H1 (cell line): ENCODE results near the gene PSMC3. TPM values are rescaled to one million over a fixed set of nuclear protein-coding genes. Genes with fewer than 3 reads are reported as not detected.

ENCODE experiments used
- CTCF ChIA-PET: fragments of 300-600 bp; sonication (Branson Sonifier 250); formaldehyde crosslinking; loops from one replicate; lab custom pipeline; 2021; ENCODE audit not compliant: partially characterized antibody; lab: Charles Lee
- POLR2A ChIA-PET: fragments of 300-600 bp; sonication (Branson Sonifier 250); formaldehyde crosslinking; loops from one replicate; lab custom pipeline; 2021; ENCODE audit warnings: inconsistent platforms; ENCODE audit not compliant: partially characterized antibody; lab: Charles Lee
- DNase-seq, 2 experiments: peaks; one replicate each; pipeline versions ENCODE4 v3.0.0 to v3.0.0-alpha.2; 2010 to 2022; ENCODE audit warnings: low spot score in 2 of 2, low read depth in 1 of 2, mixed read lengths in 1 of 2
- FAIRE-seq: peaks from 2 replicates; lab custom pipeline; 2011; peaks lifted over from hg19 to GRCh38; lab: Jason Lieb, UNC
- H2AFZ ChIP-seq: 2 replicates; pipeline ENCODE4 v1.8.1; 2012; ENCODE audit warnings: low read length, inconsistent platforms
- H2AK5ac ChIP-seq: 2 replicates; pipeline ENCODE4 v1.6.1; 2013; ENCODE audit warnings: low read depth, low read length
- H2BK120ac ChIP-seq: replicated peaks from 2 replicates; pipeline ENCODE3; 2013; ENCODE audit warnings: low read depth, low read length, inconsistent platforms
- H2BK12ac ChIP-seq: 2 replicates; pipeline ENCODE4 v1.6.1; 2013; ENCODE audit warnings: low read depth, low read length
- H2BK15ac ChIP-seq: 2 replicates; pipeline ENCODE4 v1.6.1; 2013; ENCODE audit warnings: low read length
- H2BK20ac ChIP-seq: 2 replicates; pipeline ENCODE4 v1.6.1; 2013; ENCODE audit warnings: low read length
- H2BK5ac ChIP-seq: 2 replicates; pipeline ENCODE4 v1.6.1; 2013; ENCODE audit warnings: low read depth, low read length
- H3K14ac ChIP-seq: 2 replicates; pipeline ENCODE4 v1.6.1; 2013; ENCODE audit warnings: inconsistent platforms; ENCODE audit not compliant: insufficient read length
- H3K18ac ChIP-seq: 2 replicates; pipeline ENCODE4 v1.6.1; 2013; ENCODE audit warnings: low read length; ENCODE audit errors: extremely low read depth
- H3K23ac ChIP-seq: 2 replicates; pipeline ENCODE4 v1.6.1; 2013; ENCODE audit warnings: inconsistent platforms; ENCODE audit not compliant: insufficient read length
- H3K23me2 ChIP-seq: 2 replicates; pipeline ENCODE4 v1.6.1; 2013; ENCODE audit warnings: low read depth, low read length
- H3K27ac ChIP-seq: 2 replicates; pipeline ENCODE4 v1.6.1; 2011; ENCODE audit warnings: low read depth, low read length, inconsistent platforms
- H3K27me3 ChIP-seq, 4 experiments: replicated peaks in 1 of 4; 1 replicate in 1 of 4; 2 replicates in 3 of 4; pipeline versions ENCODE4 v1.6.1 to v1.8.1; 2011 to 2013; ENCODE audit warnings: low read length in 3 of 4, mild to moderate bottlenecking in 3 of 4, inconsistent platforms in 2 of 4, mixed read lengths in 2 of 4, moderate library complexity in 1 of 4; ENCODE audit not compliant: control insufficient read depth in 3 of 4, insufficient read depth in 3 of 4; ENCODE audit errors: extremely low read depth in 1 of 4
- H3K36me3 ChIP-seq, 4 experiments: 2 replicates each; pipeline versions ENCODE4 v1.6.1 to v1.8.1; 2011 to 2013; ENCODE audit warnings: mild to moderate bottlenecking in 4 of 4, low read length in 3 of 4, moderate library complexity in 2 of 4, control low read depth in 1 of 4, inconsistent platforms in 1 of 4; ENCODE audit not compliant: insufficient read depth in 4 of 4, control insufficient read depth in 2 of 4
- H3K4ac ChIP-seq: replicated peaks from 2 replicates; pipeline ENCODE3; 2013; ENCODE audit warnings: low read length, low read depth, mixed read lengths, inconsistent platforms; ENCODE audit not compliant: insufficient read length
- H3K4me1 ChIP-seq, 4 experiments: replicated peaks in 1 of 4; 1 replicate in 1 of 4; 2 replicates in 3 of 4; pipeline versions ENCODE4 v1.6.1 to v1.8.1; 2011 to 2013; ENCODE audit warnings: low read length in 3 of 4, inconsistent platforms in 2 of 4, mixed read lengths in 1 of 4; ENCODE audit not compliant: insufficient read depth in 4 of 4, control insufficient read depth in 3 of 4
- H3K4me2 ChIP-seq, 2 experiments: 2 replicates each; pipeline versions ENCODE4 v1.6.1 to v1.8.1; 2011 to 2013; ENCODE audit warnings: low read depth in 2 of 2, low read length in 2 of 2, control low read depth in 1 of 2, inconsistent platforms in 1 of 2, mild to moderate bottlenecking in 1 of 2; ENCODE audit not compliant: insufficient read depth in 1 of 2
- H3K4me3 ChIP-seq, 4 experiments: fragments of 200-600, 300-600 bp in 1 of 4; sonication (generic), shearing (Covaris generic), sonication (Bioruptor Twin) in 1 of 4; 2 replicates each; pipeline versions ENCODE4 v1.5.1 to v1.8.1; 2011 to 2016; ENCODE audit warnings: low read length in 4 of 4, low read depth in 3 of 4, control low read depth in 2 of 4, inconsistent platforms in 2 of 4, mild to moderate bottlenecking in 2 of 4, mixed read lengths in 1 of 4, moderate library complexity in 1 of 4; ENCODE audit not compliant: insufficient read depth in 2 of 4; ENCODE audit errors: extremely low read depth in 1 of 4
- H3K56ac ChIP-seq: replicated peaks from 2 replicates; pipeline ENCODE3; 2013; ENCODE audit warnings: low read depth, mild to moderate bottlenecking, mixed read lengths, low read length, inconsistent platforms; ENCODE audit not compliant: insufficient read length
- H3K79me1 ChIP-seq: 2 replicates; pipeline ENCODE4 v1.6.1; 2013; ENCODE audit warnings: low read depth, low read length, control low read depth
- H3K79me2 ChIP-seq, 2 experiments: 2 replicates each; pipeline versions ENCODE4 v1.6.1 to v1.8.1; 2012 to 2013; ENCODE audit warnings: low read length in 2 of 2, mild to moderate bottlenecking in 2 of 2, inconsistent platforms in 1 of 2; ENCODE audit not compliant: insufficient read depth in 2 of 2, control insufficient read depth in 1 of 2
- H3K9ac ChIP-seq, 4 experiments: replicated peaks in 1 of 4; 1 replicate in 1 of 4; 2 replicates in 3 of 4; pipeline versions ENCODE4 v1.6.1 to v1.8.1; 2011 to 2013; ENCODE audit warnings: low read depth in 3 of 4, low read length in 3 of 4, control low read depth in 2 of 4, mild to moderate bottlenecking in 2 of 4, moderate library complexity in 2 of 4, inconsistent platforms in 1 of 4; ENCODE audit errors: extremely low read depth in 1 of 4
- H3K9me3 ChIP-seq, 2 experiments: 2 replicates each; pipeline versions ENCODE4 v1.6.1 to v1.8.1; 2012 to 2013; ENCODE audit warnings: mild to moderate bottlenecking in 2 of 2, moderate library complexity in 2 of 2, control low read depth in 1 of 2, inconsistent platforms in 1 of 2, low read depth in 1 of 2, low read length in 1 of 2, mixed read lengths in 1 of 2; ENCODE audit not compliant: insufficient read depth in 2 of 2
- H4K20me1 ChIP-seq, 2 experiments: replicated peaks in 1 of 2; 2 replicates each; pipeline versions ENCODE3 to v1.8.1; 2011 to 2013; ENCODE audit warnings: inconsistent platforms in 2 of 2, low read length in 2 of 2, mild to moderate bottlenecking in 1 of 2; ENCODE audit not compliant: insufficient read depth in 2 of 2, control insufficient read depth in 1 of 2
- H4K5ac ChIP-seq: 2 replicates; pipeline ENCODE4 v1.6.1; 2013; ENCODE audit warnings: low read length, low read depth, mixed read lengths, inconsistent platforms; ENCODE audit not compliant: insufficient read length
- H4K8ac ChIP-seq: 2 replicates; pipeline ENCODE4 v1.8.0; 2013; ENCODE audit warnings: mild to moderate bottlenecking, moderate library complexity, low read length, inconsistent platforms; ENCODE audit not compliant: insufficient read depth; ENCODE audit errors: extremely low read depth
- H4K91ac ChIP-seq: replicated peaks from 2 replicates; pipeline ENCODE3; 2013; ENCODE audit warnings: low read length, mixed read lengths, inconsistent platforms; ENCODE audit not compliant: insufficient read length
- EZH2 ChIP-seq: fragments of 200-600 bp; sonication (generic); IDR thresholded peaks from 2 replicates; pipeline ENCODE4 v1.7.1; 2012; ENCODE audit warnings: low read depth, mild to moderate bottlenecking, moderate library complexity, low read length, inconsistent platforms; ENCODE audit not compliant: severe bottlenecking
- NANOG ChIP-seq: IDR thresholded peaks from 2 replicates; pipeline ENCODE4 v1.6.1; 2011; ENCODE audit warnings: low read length, low read depth, mild to moderate bottlenecking, inconsistent platforms; ENCODE audit not compliant: insufficient read depth, poor library complexity, severe bottlenecking
- RNF2 ChIP-seq: fragments of 200-900, 300-1000 bp; sonication (generic); IDR thresholded peaks from 2 replicates; pipeline ENCODE4 v1.7.1; 2016; ENCODE audit warnings: borderline replicate concordance, low read depth, mild to moderate bottlenecking, antibody characterized with exemption, low read length; ENCODE audit not compliant: poor library complexity, severe bottlenecking; ENCODE audit errors: missing control alignments
- SRF ChIP-seq: IDR thresholded peaks from 2 replicates; pipeline ENCODE4 v1.6.1; 2011; ENCODE audit warnings: mild to moderate bottlenecking, low read depth, low read length, moderate library complexity
- TCF12 ChIP-seq: IDR thresholded peaks from 2 replicates; pipeline ENCODE4 v1.6.1; 2011; ENCODE audit warnings: low read depth, mild to moderate bottlenecking, low read length
- WGBS, 2 experiments: shearing (Covaris generic) in 1 of 2; methylation state at CpG; one replicate each; pipeline versions ENCODE4 v1.1.6 to v1.1.7; 2013 to 2015; ENCODE audit warnings: low lambda C conversion rate in 2 of 2, mixed read lengths in 2 of 2, inconsistent platforms in 1 of 2, low coverage in 1 of 2, missing lambda C conversion rate in 1 of 2; ENCODE audit not compliant: insufficient replicate concordance in 2 of 2, insufficient coverage in 1 of 2, insufficient read length in 1 of 2; ENCODE audit errors: extremely low coverage in 1 of 2, missing lambda C conversion rate in 1 of 2; 5-methylcytosine and 5-hydroxymethylcytosine counted together
- polyA plus RNA-seq, 7 experiments: library from polyadenylated mRNA; depleted of rRNA in 3 of 7; stranded (reverse) in 5 of 7; unstranded in 2 of 7; fragments of >200 nt in 5 of 7; fragments of 200-250 nt in 2 of 7; gene quantifications; 1 replicate in 5 of 7; 2 replicates in 1 of 7; 4 replicates in 1 of 7; pipeline versions ENCODE4 v1.2.1 to v1.2.3, GENCODE V29; 2011 to 2013; ENCODE audit warnings: missing spikeins in 2 of 7, mixed read lengths in 2 of 7
- total RNA-seq: library from RNA; stranded (reverse); fragmentation: NEBNext Ultra II Directional; extraction: Animal tissue kit (Norgen Biotek cat#: 25700); gene quantifications from 2 replicates; pipeline ENCODE4 v1.2.1, GENCODE V29; 2021

Gene PSMC3
- total and polyA plus RNA-seq, 2 of the 8 experiments (the other 6 are each of a cell fraction or from before 2014, with no cell fraction given), result 105 to 160 TPM

DNA sequence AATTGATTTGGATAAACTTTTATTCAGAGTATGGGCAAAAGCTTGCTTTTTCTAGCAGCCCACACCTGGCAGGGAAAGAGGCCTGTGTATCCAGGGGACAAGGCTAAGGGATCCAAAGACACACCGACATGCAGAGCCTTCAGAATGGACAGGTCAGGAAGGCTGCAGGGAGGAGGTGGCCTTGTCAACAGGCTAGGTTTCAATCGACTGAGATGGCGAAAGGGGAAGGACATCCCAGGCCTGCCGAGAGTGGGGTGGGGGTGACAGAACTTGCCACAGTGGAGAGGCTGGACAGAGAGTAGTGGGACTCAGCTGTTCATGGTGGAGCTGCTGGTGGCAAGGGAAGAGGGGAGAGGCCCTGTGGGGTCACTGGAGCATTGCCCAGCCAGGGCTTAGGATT lies 23.1 kb downstream of the PSMC3 start:
- H3K56ac ChIP-seq, result no peak overlapping the region
- H3K36me3 ChIP-seq, result no peaks in the 10 kb centered on the region
- H3K27ac ChIP-seq, result no peak overlapping the region
- H3K18ac ChIP-seq, result no peak overlapping the region; the same call in 1 of the 2 replicates
- no peak overlapping the region for H3K14ac ChIP-seq
- FAIRE-seq, result no peak
- H3K79me1 ChIP-seq, result no peaks in the 10 kb centered on the region
- no peak overlapping the region for H3K4me3 ChIP-seq
- no peak overlapping the region for H2BK20ac ChIP-seq
- peaks cover 8 to 23% (median 13%) of the 10 kb centered on the region in 4 experiments for H3K4me1 ChIP-seq
- no peak overlapping the region for H3K9ac ChIP-seq
- CTCF ChIA-PET, result interaction anchor here (0.7 to 6.9 kb wide), 4 partner anchors 10 to 170 kb away, joined by 3 to 44 read pairs (median 5); no protein-coding TSS in a partner anchor
- H4K8ac ChIP-seq, result peak overlapping the region; percentile 58; the same call in 1 of the 2 replicates
- no peak overlapping the region for H2BK5ac ChIP-seq
- TF ChIP-seq EZH2 (no peak), RNF2 (no peak), TCF12 (no peak), SRF (no peak), NANOG (no peak)
- POLR2A ChIA-PET, result interaction anchor here (1.2 to 1.6 kb wide), 2 partner anchors 9 to 24 kb away, joined by 3 to 4 read pairs; partner anchors contain the start of gene SPI1
- DNase-seq, result no peak
- no peak overlapping the region for H3K4ac ChIP-seq
- no peaks in the 10 kb centered on the region for H3K9me3 ChIP-seq
- no peak overlapping the region for H3K4me2 ChIP-seq
- no peak overlapping the region for H2AK5ac ChIP-seq
- no peaks in the 10 kb centered on the region for H3K27me3 ChIP-seq
- WGBS, 2 experiments, result 85% methylated on average over 4 of the region's 4 CpGs; no CpG with 5 or more reads in 1 of the 2 experiments
- no peak overlapping the region for H4K5ac ChIP-seq
- H4K20me1 ChIP-seq, result no peaks in the 10 kb centered on the region
- no peak overlapping the region for H2BK120ac ChIP-seq
- H2AFZ ChIP-seq, result 0 out of 2 replicates have a peak overlapping the region, but pooled peaks have one; percentile 34
- H4K91ac ChIP-seq, result no peak overlapping the region
- no peak overlapping the region for H2BK15ac ChIP-seq
- no peaks in the 10 kb centered on the region for H3K79me2 ChIP-seq
- no peak overlapping the region for H3K23ac ChIP-seq
- peaks cover 11% of the 10 kb centered on the region; the same call in 1 of the 2 replicates for H3K23me2 ChIP-seq
- H2BK12ac ChIP-seq, result 0 out of 2 replicates have a peak overlapping the region, but pooled peaks have one; percentile 0
